GM15510 (cell line): Measurements from ENCODE around the gene ABCB11.

Source experiments
- POLR2A ChIP-seq: IDR thresholded peaks from 3 replicates; pipeline ENCODE4 v1.6.1; 2011; ENCODE audit warnings: borderline replicate concordance; ENCODE audit not compliant: insufficient read length; ENCODE audit errors: extremely low read depth

The ABCB11 gene

DNA sequence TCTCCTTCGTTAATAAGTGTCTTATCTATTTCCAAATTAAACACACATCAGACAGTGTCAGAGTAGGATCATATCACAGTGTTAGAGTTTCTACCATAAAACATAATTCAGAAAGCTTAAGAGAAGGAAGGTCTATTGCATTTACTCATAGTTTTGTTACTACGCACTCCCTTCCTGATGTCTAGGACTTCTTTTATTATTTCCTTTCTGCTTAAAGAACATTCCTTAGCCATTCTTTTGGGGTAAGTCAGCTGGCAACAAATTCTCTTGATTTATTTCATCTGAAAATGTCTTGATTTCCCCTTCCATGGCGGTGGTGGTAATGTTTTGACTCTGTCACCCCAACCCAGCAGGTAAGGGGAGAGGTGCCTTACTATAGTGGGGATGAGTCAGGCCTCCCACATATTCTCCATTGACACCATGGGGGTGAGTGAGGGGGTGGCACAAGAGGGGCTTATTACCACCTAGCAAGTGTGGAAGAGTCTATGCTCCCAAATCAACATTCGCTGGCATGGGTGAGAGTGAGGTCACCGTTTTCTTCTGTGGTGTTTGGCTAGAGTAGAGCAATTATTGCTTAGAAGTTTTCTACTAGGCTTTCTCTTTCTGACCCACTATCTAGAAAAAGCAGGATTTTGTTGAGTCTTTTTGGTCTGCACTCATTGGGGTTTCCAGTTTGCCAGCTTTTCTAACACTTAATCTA, 29.9 kb downstream of the ABCB11 start:
- TF ChIP-seq POLR2A: no peak

DNA sequence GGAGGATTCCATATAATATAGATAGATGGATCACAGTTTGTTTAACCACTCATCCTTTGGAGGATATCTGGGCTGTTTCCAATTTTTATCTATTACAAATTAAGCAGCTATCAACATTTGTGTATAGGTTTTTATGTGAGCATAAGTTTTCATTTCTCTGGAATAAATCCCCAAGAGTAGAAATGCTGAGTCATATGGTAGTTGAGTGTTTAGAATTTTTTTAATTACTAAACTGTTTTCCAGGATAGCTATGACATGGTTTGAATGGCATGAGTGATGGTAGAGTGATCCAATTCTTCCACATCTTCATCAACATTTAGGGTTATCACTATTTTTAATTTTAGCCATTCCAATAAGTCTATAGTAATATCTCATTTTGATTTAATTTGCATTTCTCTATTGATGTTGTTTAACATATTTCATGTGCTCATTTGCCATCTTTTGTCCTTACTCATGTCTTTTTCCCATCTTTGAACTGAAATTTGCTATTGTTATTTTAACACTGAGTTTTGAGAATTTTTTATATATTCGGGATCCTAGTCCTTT, 31.4 kb downstream of the ABCB11 start:
- no peak for TF ChIP-seq POLR2A

DNA sequence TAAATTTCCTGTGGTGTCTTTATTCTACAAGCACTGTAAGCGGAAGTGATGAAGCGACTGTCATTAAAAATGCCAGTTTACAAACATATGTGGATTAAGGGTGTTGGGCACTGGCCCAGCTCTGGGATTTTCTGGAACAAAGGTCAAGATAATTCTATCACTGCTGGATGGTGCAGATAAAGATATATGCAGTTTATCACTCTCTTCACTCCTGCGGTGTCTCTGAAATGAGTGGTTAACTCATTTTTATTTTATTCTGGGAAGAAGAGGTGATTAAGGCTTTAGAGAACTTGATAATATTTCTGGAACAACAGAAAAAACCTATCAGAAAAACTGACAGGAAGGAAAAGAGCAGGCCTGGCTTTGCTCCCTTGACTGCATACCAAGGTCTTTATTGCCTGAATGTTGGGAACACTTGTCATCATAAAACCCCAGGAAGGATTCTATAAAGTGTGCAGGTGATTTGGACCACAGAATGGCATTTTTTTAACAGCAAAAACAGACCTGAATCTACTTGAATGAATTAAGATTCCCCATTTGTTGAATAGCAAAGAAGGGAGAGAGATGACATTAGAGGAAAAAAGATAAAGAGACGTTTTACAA, 32.4 kb downstream of the ABCB11 start:
- no peak for TF ChIP-seq POLR2A

DNA sequence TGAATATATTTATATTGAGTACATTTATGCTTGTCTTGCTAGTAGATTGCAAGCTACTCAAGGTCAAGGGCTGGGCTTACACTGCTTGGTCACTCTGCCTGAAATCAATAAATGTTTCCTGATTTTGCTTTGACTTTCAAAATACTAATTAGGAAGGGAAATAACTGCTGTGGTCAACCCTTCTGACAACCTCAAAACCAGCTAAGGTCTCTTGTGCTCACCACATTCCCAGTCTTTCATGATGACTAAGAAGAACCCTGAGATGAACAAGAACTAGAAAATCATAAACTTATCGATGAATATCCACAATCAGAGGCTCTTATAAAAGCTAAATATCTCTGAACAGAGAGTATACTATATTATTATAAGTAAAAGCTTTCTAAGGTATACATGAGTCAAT, 33.3 kb downstream of the ABCB11 start:
- TF ChIP-seq POLR2A: no peak

DNA sequence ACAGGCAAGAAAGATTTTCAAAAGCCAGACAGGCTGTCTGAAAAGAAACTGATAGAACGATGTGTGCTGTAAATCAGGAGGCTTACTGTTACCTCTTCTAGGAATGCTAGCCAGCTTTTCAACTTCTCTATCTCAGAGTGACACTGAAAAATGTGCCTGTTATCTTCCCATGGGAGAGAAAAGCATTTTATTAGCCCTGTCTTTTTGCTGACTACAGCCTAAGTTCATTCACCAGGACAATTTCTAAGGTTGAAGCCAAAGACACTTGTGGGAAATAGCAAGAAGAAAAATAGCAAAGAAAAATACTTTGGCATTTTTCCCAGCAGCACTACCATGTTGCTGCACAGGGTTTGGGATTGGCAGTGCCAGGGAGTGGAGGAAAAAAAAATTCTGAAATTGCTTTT, 34.0 kb downstream of the ABCB11 start:
- no peak for TF ChIP-seq POLR2A

DNA sequence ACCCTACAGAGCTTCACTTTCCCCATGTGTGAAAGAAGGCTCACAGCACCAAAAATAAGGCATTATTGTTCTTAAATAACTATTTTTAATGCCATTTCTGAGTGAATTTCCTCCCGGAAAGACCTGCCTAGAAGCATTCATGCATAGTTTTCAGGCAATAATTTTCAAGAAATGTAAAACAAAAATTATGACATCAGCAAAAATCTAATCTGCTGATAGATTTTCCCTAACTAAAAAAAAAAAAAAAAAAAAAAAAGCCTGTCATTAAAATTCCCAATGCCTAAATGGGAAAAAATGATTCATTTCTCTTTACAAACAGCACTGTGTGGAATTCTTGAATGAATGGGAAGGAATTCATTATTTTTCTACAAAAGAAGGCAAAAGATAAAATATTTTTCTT, 35.4 kb downstream of the ABCB11 start:
- no peak for TF ChIP-seq POLR2A

DNA sequence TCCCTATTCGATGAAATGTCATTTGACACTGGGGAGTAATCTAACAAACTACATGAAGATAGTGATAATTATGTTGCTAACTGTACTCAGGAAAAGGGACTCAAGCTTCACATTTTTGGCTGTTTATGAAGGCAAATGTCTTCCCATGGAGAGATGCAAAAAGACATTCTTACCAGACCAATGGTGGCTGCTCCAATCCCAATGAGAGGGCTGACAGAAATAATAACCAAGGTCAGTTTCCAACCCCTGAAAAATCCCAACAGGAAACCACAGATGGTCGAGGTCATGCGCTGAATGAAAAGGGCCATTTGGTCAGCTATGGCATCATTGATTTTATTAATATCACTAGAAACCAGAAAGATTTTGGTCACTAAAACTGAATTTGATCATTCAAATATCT, 37.6 kb downstream of the ABCB11 start:
- no peak for TF ChIP-seq POLR2A

DNA sequence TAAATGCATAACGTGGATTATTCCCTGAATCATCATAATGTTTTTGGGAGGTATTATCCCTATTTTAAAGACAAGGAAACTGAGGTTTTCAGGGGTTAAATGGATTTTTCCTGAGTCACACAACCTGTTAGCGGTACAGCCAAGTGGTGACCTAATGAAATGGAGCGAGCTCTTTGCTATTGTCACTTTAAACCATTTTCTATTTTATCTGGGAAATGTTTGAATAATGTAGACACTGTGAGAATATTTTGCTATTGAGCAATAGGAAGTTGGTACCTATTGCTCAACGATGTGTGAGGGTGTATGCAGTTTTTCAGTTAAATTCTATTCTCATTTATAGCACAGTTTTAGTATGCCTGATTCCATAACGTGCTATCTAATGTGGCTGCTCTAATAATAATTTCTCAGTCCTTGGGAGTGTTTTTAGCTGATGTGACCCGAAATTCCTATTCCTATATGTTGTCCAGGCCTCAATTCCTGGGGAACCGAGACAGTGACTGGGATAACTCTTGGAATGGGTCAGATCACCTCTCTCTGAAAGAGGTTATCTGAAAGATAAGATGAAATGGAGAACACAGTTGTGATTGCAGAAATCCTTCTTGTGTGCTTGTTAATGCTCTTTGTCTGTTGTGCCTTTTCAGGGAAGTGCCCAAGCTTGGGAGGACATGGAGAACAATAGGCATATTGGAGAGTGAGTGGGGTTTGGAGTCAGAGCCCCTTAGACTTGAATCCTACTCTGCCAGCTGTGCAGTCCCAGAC, 38.4 kb downstream of the ABCB11 start:
- no peak for TF ChIP-seq POLR2A

DNA sequence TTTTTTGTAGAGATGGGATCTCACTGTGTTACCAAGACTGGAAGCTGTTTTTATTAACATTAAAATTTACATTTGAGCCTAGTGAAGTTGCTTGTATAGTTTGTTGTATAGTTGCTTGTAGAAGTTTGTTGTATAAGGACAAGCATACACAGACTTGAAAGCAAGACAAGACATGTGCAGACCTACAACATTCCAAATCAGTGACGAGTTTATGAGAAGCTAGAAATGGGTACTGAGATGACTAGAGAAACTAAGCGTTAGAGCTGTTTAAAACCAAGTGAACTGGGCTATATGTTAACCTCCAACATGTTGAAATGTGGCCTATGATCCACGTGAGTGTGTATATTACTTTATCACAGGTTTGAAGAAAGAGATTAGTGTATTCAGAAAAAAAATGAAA, 39.1 kb downstream of the ABCB11 start:
- TF ChIP-seq POLR2A: no peak

DNA sequence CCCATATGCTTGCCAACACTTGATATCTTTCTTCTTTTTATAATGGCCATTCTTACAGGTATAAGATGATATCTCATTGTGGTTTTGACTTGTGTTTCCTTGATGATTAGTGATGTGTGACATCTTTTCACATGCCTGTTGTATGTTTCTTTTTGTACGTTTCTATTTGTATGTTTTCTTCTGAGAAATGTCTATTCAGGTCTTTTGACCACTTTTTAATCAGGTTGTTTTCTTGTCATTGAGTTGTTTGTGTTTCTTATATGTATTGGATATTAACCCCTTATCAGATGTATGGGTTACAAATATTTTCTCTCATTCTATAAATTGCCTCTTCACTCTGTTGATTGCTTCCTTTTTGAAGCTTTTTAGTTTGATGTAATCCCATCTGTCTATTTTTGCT, 42.4 kb downstream of the ABCB11 start:
- no peak for TF ChIP-seq POLR2A

DNA sequence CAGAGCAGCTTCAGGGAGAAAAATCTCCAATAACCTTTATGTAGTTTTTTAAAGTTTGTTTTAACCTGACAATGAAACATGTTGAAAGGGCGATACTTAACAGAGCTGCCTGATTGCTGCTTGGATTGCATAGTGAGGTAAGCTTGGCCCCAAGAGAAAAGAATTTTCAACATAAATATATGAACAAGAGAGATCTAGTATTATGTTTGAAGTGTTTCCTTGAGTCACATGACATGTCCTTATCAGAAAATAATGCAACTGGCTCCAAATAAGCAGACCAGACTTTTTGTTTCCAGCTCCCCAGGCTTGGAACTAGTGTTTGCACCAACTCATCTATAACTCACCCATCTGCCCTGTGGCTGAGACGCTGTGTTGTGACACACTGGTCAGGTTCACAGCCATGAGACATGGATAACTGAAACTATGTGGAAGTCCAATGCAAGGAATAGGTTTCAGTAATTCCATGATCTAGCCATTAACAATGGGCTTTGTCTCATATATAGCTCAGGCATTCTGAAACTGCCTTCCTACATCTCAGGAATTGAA, 44.7 kb downstream of the ABCB11 start:
- no peak for TF ChIP-seq POLR2A

DNA sequence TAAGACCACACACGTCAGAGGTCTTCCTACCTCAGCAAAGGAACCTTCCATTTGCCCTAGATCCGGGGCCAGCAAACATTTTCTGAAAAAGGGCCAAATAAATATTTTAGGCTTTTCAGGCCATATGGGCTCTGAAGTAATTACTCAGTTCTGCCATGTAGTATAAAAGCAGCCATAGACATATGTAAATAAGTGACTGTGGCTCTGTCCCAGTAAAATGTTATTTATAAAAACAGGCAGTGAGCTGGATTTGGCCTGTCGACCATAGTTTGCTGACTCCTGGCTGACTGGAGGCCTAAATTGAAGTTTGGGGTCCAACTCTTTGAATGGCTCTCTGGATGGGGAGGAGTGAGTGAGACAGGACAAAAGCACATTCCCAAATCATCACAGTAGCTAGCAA, 49.5 kb downstream of the ABCB11 start:
- no peak for TF ChIP-seq POLR2A

DNA sequence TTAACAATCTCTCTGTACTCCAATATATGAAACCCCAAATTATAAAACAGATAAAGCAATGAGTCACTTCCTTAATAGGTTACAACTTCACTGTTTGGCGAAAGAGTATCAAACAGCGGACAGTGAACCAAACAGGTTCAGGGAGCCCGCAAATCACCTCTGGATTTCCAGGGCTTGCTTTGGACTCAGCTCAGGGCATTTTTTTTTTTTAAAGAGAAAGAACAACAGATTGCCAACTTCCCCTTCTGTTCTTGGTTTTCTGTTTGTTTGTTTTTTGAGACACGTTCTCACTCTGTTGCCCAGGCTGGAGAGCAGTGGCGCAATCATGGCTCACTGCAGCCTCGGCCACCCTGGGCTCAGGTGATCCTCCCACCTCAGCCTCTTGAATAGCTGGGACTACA, 52.7 kb downstream of the ABCB11 start:
- TF ChIP-seq POLR2A: no peak

DNA sequence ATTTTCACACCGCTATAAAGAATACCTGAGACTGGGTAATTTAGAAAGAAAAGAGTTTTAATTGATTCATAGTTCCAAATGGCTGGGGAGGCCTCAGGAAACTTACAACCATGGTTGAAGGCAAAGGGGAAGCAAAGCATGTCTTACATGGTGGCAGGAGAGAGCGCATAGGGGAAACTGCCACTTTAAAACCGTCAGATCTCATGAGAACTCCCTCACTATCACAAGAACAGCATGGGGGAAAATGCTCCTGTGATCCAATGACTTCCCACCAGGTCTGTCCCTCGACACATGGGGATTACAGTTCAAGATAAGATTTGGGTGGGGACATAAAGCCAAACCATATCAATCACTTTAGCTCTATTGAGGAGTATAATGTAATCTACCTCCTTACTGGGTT, 53.5 kb downstream of the ABCB11 start:
- no peak for TF ChIP-seq POLR2A

DNA sequence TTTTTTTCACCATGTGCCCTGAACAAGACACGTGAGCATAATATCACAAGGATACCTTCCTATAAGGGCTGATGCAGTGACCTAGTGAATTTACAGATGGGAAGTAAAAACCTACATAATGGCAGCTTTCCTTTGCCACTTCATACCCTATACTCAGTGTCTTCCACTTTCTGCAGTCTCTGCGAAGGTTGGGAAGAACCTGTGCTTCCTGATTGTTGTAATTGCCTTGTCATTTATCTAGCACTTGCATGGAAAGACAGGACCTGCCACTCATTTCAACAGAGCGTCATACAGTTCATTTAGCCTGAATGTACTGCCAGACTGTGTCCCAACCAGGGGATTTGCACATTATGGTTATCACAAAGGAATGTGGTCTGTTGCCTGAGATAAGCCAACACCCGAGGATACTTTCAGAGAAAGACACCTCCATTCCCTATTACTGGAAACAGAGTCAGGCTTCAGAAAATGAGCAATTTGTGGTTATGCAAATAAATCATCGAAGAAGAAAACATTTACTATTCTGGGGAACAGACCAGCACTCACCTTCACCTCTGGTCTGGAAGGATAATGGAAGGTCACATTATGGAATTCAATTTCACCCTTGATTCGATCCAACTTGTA, 55.0 kb downstream of the ABCB11 start:
- TF ChIP-seq POLR2A: no peak

DNA sequence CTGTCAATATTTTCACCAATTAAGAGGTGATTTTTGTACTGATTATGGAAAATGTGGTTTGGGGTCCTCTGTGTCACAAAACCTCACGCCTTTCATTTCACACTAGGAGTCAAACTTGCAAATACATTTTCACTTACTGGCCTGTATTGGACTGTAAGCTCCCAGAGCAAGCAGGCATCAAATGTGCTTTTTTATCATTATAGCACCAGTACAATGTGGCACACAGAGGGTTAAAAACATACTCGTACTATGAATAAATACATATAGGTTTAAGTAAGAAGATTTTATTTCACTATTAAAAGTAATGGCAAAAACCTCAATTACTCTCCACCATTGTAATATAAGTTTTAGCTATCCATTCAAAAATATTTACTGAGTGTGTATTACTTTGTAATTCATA, 56.7 kb downstream of the ABCB11 start:
- TF ChIP-seq POLR2A: no peak

DNA sequence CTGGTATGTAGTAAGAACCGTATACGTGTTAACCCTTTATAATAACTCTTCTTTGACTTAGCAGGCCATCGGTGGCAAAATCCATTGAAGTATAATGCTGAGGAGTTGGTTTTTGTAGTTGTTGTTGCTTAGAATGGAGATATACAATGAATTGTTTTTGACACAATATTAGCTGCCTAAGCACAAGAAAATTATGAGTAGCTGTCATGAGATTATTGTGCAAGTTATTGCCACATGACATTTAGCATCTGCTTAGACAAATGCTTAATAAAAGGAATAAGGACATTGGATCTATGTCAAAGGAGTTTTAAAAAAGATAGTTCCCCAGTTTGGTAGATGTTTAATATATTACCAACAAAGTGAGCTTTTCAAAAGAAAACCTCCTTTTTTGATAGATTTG, 59.9 kb downstream of the ABCB11 start:
- no peak for TF ChIP-seq POLR2A
